ENCODE measurements around the gene SMARCAL1.

Gene SMARCAL1

DNA sequence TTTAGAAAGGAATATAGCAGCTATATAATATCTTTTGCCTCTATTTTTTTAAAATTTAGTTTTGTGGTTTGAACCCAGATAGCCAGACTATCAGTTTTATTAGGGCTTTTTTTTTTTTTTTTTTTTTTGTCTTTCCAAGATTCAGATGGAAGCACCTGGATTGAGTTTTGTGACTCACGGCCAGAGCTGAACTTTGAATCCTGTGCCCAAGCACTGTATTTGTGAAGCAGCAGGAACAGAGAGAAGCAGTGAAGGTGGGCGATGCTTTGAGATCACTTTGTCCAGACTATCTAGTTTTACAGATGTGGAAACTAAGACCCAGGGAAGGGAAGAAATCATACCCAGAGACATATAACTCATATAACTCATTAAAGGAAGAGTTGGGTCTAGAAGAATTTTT is 120.3 kb downstream of the SMARCAL1 start:
- Histone ChIP-seq H3K79me2 (ENCODE audit: low read length) (no peaks in the 10 kb centered on the region), H2AFZ (ENCODE audit: low read length) (no peak overlapping the region), H4K20me1 (ENCODE audit: insufficient read depth, low read length) (no peaks in the 10 kb centered on the region), H3K27ac (ENCODE audit: low read length) (no peak overlapping the region), H3K9ac (ENCODE audit: low read length) (no peak overlapping the region), H3K4me2 (ENCODE audit: low read depth, low read length) (no peak overlapping the region), H3K4me3 (ENCODE audit: low read length) (no peak overlapping the region), H3K36me3 (replicated peaks; ENCODE audit: insufficient read depth, low read length) (no peaks in the 10 kb centered on the region), H3F3A (ENCODE audit: insufficient read depth, low read length) (no peaks in the 10 kb centered on the region), H3K4me1 (ENCODE audit: low read length) (no peaks in the 10 kb centered on the region), H3K9me3 (replicated peaks; ENCODE audit: insufficient read depth, low read length) (no peaks in the 10 kb centered on the region), H3K27me3 (replicated peaks; ENCODE audit: insufficient read depth, low read length) (no peaks in the 10 kb centered on the region), H3K9me2 (replicated peaks; ENCODE audit: insufficient read depth, low read length) (no peaks in the 10 kb centered on the region)
- no peak for DNase-seq
- TF ChIP-seq, protein P1, sequence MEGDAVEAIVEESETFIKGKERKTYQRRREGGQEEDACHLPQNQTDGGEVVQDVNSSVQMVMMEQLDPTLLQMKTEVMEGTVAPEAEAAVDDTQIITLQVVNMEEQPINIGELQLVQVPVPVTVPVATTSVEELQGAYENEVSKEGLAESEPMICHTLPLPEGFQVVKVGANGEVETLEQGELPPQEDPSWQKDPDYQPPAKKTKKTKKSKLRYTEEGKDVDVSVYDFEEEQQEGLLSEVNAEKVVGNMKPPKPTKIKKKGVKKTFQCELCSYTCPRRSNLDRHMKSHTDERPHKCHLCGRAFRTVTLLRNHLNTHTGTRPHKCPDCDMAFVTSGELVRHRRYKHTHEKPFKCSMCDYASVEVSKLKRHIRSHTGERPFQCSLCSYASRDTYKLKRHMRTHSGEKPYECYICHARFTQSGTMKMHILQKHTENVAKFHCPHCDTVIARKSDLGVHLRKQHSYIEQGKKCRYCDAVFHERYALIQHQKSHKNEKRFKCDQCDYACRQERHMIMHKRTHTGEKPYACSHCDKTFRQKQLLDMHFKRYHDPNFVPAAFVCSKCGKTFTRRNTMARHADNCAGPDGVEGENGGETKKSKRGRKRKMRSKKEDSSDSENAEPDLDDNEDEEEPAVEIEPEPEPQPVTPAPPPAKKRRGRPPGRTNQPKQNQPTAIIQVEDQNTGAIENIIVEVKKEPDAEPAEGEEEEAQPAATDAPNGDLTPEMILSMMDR (IDR thresholded peaks at IDR 0.05; ENCODE audit: low read length), result no peak
- TF ChIP-seq EZH2phosphoT487 (IDR thresholded peaks at IDR 0.05; ENCODE audit: low read length) (no peak), EZH2 (optimal IDR thresholded peaks at IDR 0.05; ENCODE audit: low read depth, low read length) (no peak)
